Endothelial cell of umbilical vein (primary cell): ENCODE results near the gene CCSER2.

Source experiments
- EZH2 ChIP-seq: IDR thresholded peaks from 2 replicates; pipeline ENCODE4 v1.6.1; 2012; ENCODE audit warnings: borderline replicate concordance, low read depth, mild to moderate bottlenecking, moderate library complexity, low read length, inconsistent platforms; ENCODE audit not compliant: severe bottlenecking
- POLR2AphosphoS5 ChIP-seq: IDR thresholded peaks from 2 replicates; pipeline ENCODE4 v1.6.1; 2012; ENCODE audit warnings: low read depth, mild to moderate bottlenecking, control low read depth, low read length, moderate library complexity; ENCODE audit not compliant: insufficient read depth
- TF ChIP-seq, protein P1 (sequence below), 2 donors: IDR thresholded peaks; 1 replicate in 1 of 2; 2 replicates in 1 of 2; pipeline ENCODE4 v1.5.1; 2011; ENCODE audit warnings: low read length in 2 of 2, mild to moderate bottlenecking in 2 of 2, moderate library complexity in 2 of 2, control low read depth in 1 of 2, inconsistent platforms in 1 of 2, low read depth in 1 of 2; ENCODE audit not compliant: insufficient read depth in 1 of 2; ENCODE audit errors: extremely low read depth in 1 of 2

DNA sequence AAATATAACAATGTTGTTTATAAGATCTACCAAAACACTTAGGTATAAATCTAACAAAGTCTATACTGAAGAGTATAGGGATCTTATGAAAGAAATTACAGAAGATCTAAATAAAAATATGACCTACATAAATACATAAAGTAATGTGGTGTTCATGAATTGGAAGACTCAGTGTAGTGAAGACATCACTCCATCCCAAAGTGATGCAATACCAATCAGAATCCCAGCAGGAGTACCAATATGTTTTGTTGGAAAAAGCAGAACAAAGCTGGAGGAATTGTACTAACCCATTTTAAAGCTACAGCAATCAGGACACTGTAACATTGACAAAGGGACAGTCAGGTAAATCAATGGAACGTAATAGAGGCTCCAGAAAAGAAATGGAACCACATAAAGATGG lies 76.4 kb downstream of the CCSER2 start:
- TF ChIP-seq, protein P1, sequence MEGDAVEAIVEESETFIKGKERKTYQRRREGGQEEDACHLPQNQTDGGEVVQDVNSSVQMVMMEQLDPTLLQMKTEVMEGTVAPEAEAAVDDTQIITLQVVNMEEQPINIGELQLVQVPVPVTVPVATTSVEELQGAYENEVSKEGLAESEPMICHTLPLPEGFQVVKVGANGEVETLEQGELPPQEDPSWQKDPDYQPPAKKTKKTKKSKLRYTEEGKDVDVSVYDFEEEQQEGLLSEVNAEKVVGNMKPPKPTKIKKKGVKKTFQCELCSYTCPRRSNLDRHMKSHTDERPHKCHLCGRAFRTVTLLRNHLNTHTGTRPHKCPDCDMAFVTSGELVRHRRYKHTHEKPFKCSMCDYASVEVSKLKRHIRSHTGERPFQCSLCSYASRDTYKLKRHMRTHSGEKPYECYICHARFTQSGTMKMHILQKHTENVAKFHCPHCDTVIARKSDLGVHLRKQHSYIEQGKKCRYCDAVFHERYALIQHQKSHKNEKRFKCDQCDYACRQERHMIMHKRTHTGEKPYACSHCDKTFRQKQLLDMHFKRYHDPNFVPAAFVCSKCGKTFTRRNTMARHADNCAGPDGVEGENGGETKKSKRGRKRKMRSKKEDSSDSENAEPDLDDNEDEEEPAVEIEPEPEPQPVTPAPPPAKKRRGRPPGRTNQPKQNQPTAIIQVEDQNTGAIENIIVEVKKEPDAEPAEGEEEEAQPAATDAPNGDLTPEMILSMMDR (IDR thresholded peaks at IDR 0.05; ENCODE audit: extremely low read depth in 1 of 2, insufficient read depth in 1 of 2, low read depth in 1 of 2, low read length in 2 of 2): no peak
- TF ChIP-seq EZH2 (no peak), POLR2AphosphoS5 (no peak)
